CD4-positive, alpha-beta T cell treated with Interleukin-15 for 1 hour (primary cell): ENCODE data around the gene HAUS3.

Experiments used
- DNase-seq: peaks from one replicate; pipeline ENCODE4 v3.0.0-alpha.2; 2020

The HAUS3 gene, protein sequence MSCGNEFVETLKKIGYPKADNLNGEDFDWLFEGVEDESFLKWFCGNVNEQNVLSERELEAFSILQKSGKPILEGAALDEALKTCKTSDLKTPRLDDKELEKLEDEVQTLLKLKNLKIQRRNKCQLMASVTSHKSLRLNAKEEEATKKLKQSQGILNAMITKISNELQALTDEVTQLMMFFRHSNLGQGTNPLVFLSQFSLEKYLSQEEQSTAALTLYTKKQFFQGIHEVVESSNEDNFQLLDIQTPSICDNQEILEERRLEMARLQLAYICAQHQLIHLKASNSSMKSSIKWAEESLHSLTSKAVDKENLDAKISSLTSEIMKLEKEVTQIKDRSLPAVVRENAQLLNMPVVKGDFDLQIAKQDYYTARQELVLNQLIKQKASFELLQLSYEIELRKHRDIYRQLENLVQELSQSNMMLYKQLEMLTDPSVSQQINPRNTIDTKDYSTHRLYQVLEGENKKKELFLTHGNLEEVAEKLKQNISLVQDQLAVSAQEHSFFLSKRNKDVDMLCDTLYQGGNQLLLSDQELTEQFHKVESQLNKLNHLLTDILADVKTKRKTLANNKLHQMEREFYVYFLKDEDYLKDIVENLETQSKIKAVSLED

GRCh38 chr4:2241410-2242353 lies at the start of gene HAUS3, which contains the start of gene POLN:
HAUS3 (minus strand) TSS chr4:2242121; CDS start chr4:2240946, 1,175 bp downstream.
POLN (minus strand) TSS chr4:2242121; CDS start chr4:2229231, 12,890 bp downstream.
- peak; percentile 99 for DNase-seq

GRCh38 chr4:2290974-2291704 lies 49.2 kb upstream of the HAUS3 start:
- peak; percentile 87 for DNase-seq

GRCh38 chr4:2290488-2290887 lies 48.6 kb upstream of the HAUS3 start:
- peak; percentile 15 for DNase-seq

DNA sequence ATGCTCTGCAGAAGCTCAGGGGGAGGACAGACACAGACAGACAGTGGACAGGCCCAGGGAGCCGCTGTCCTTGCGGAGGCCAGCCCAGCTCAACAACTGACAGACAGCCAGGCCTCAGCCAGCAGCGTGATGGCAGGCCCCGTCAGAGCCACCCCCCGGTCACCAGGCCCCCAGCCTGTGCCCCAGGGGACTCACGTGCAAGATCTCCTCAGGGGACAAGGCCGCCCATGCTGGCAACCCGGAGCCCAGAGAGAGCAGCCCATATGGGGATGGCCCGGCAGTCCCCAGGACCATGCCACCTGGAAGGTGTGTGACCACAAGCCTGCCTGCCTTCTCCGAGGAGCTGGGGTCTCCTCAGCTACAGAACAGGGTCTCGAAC lies 48.0 kb upstream of the HAUS3 start:
- DNase-seq, result peak; percentile 14

- peak; percentile 13 for DNase-seq
Observed at GRCh38 chr4:2289311-2289954, 47.5 kb upstream of the HAUS3 start.

- DNase-seq, result no peak
Observed at GRCh38 chr4:2288051-2288541, 46.2 kb upstream of the HAUS3 start.

GRCh38 chr4:2287594-2287915 lies 45.6 kb upstream of the HAUS3 start:
- no peak for DNase-seq

GRCh38 chr4:2286904-2287593 lies 45.1 kb upstream of the HAUS3 start:
- DNase-seq, result peak; percentile 10

GRCh38 chr4:2285613-2286381 lies 43.9 kb upstream of the HAUS3 start:
- peak; percentile 13 for DNase-seq

- DNase-seq, result no peak
Observed at GRCh38 chr4:2284934-2285612, 43.2 kb upstream of the HAUS3 start.

- no peak for DNase-seq
Observed at GRCh38 chr4:2284161-2284933, 42.4 kb upstream of the HAUS3 start.

- DNase-seq, result no peak
Observed at GRCh38 chr4:2283199-2283711, 41.3 kb upstream of the HAUS3 start.

DNA sequence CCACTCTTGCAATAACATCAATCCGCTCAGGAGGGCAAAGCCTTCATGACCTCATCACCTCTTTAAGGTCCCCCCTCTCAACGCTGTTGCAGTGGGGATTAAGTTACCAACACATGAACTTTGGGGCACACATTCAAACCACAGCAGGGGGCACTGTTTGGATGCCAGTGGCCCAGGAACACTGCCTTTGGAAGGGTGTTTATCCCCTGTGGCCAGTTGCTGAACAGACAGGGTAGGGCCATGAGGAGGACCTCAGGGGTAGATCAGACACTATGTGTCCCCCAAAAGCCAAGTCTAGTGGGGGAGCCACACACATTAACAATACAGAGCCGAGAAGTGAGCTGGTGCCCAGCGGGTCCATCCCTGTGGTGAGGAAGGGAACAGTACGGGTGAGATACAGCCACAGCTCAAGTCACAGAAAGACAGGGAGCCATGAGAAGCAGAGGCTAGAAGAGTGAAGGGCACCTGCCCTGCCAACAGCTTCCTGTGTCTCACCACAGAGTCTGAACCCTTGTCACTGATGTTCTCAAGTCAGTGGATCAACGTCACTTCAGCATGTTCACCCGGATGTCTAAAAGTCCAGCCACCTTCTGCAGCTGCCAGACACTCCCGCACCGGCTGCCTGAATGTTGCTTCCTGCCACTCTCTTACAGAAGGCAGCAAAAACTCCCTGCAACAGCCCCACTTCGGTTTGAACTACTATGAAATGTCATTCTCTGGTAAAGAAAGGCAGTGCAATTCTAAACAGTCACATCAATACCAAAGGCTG lies 39.8 kb upstream of the HAUS3 start:
- peak; percentile 94 for DNase-seq

GRCh38 chr4:2280531-2281300 lies 38.8 kb upstream of the HAUS3 start:
- DNase-seq, result no peak

DNA sequence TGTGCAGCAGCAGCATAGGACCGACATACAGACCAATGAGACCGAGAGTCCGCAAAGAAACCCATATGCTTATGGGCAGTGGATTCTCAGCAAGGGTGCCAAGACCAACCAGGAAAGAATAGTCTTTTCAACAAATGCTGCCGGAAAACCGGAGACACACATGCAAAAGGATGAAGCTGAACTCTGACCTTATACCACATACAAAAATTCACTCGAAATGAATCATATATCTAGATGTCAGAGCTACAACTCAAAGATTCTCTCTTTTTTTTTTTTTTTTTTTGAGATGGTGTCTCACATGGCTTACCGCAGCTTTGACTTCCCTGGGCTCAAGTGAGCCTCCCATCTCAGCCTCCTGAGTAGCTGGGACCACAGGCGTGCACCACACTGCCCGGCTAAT lies 36.0 kb upstream of the HAUS3 start:
- DNase-seq, result no peak

DNA sequence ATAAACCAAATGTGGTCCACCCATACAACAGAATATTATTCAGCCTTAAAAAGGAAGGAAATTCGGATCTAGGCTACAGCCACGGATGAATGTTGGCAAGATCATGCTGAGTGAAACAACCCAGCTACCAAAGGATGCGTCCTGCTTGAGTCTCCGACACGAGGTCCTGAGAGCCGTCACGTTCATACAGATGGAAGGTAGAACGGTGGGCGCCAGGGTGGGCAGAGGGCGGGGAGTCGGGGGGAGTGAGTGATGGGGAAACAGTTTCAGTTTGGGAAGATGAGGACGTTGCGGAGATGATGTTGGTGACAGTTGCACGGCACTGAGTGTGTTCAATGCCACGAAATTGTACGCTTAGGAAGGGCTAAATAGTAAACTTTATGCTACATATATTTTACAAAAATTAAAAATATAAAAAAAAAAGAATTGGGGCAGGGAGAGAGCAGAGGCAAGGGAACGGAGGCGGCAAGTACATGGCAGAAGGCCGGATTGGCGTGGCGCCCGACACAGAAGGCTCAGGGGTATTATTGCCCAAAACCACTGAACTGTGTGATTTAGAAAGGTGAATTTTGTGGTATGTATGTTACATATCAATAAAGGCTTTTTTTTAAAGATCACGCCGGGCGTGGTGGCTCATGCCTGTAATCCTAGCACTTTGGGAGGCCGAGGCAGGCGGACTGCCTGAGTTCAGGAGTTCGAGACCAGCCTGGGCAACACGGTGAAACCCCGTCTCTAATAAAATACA lies 34.8 kb upstream of the HAUS3 start:
- no peak for DNase-seq
